ENCODE data around the gene SERPINB5.

DNA sequence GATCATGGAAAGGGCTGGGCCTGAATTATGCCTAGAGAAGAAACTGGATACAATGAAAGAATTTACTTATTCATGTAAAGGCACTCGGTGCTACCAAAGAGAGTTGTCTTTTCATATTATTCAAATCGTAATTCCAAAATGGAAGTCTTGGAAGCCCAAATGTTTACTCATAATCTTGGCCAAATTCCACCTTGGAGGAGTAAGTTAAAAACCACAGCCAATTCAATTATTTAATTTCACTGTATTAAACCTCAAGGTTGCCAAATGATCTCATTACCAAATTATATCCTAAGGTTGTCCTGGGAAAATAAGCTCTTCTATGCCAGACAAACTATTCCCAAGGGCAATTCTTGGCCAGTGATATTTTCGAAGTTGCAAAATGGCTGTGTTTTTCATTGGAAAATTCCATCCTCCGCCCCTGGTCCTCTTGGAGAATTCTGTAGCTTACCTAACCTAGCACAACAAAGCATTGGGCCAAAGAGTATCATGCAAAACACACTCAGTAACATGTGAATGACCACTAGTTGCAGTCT, 43.4 kb upstream of the SERPINB5 start:
- TF ChIP-seq JUN (CRISPR knock-in tag; IDR thresholded peaks at IDR 0.05) (no peak), SIN3A (IDR thresholded peaks at IDR 0.05; ENCODE audit: borderline replicate concordance, low read depth, low read length) (no peak), MAZ (IDR thresholded peaks at IDR 0.05; ENCODE audit: borderline replicate concordance, low read depth, low read length) (no peak), MAZ (CRISPR knock-in tag; IDR thresholded peaks at IDR 0.05; ENCODE audit: low read depth) (no peak), RAD21 (CRISPR knock-in tag; IDR thresholded peaks at IDR 0.05) (no peak), KLF15 (CRISPR knock-in tag; IDR thresholded peaks at IDR 0.05; ENCODE audit: borderline replicate concordance) (no peak), KLF9 (CRISPR knock-in tag; IDR thresholded peaks at IDR 0.05; ENCODE audit: low read depth) (no peak), MED13 (CRISPR knock-in tag; IDR thresholded peaks at IDR 0.05) (no peak), ZBTB3 (CRISPR knock-in tag; IDR thresholded peaks at IDR 0.05; ENCODE audit: borderline replicate concordance, low read depth) (no peak), POLR2A (IDR thresholded peaks at IDR 0.05; ENCODE audit: insufficient read depth in 1 of 2, low read depth in 2 of 2, low read length in 2 of 2) (no peak), EHMT2 (IDR thresholded peaks at IDR 0.05; ENCODE audit: borderline replicate concordance, low read depth, low read length) (no peak)
- TF ChIP-seq, protein P1, sequence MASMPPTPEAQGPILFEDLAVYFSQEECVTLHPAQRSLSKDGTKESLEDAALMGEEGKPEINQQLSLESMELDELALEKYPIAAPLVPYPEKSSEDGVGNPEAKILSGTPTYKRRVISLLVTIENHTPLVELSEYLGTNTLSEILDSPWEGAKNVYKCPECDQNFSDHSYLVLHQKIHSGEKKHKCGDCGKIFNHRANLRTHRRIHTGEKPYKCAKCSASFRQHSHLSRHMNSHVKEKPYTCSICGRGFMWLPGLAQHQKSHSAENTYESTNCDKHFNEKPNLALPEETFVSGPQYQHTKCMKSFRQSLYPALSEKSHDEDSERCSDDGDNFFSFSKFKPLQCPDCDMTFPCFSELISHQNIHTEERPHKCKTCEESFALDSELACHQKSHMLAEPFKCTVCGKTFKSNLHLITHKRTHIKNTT (CRISPR knock-in tag; IDR thresholded peaks at IDR 0.05), result no peak
- TF ChIP-seq, protein P2, sequence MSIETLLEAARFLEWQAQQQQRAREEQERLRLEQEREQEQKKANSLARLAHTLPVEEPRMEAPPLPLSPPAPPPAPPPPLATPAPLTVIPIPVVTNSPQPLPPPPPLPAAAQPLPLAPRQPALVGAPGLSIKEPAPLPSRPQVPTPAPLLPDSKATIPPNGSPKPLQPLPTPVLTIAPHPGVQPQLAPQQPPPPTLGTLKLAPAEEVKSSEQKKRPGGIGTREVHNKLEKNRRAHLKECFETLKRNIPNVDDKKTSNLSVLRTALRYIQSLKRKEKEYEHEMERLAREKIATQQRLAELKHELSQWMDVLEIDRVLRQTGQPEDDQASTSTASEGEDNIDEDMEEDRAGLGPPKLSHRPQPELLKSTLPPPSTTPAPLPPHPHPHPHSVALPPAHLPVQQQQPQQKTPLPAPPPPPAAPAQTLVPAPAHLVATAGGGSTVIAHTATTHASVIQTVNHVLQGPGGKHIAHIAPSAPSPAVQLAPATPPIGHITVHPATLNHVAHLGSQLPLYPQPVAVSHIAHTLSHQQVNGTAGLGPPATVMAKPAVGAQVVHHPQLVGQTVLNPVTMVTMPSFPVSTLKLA (IDR thresholded peaks at IDR 0.05), result no peak
- TF ChIP-seq, protein P3, sequence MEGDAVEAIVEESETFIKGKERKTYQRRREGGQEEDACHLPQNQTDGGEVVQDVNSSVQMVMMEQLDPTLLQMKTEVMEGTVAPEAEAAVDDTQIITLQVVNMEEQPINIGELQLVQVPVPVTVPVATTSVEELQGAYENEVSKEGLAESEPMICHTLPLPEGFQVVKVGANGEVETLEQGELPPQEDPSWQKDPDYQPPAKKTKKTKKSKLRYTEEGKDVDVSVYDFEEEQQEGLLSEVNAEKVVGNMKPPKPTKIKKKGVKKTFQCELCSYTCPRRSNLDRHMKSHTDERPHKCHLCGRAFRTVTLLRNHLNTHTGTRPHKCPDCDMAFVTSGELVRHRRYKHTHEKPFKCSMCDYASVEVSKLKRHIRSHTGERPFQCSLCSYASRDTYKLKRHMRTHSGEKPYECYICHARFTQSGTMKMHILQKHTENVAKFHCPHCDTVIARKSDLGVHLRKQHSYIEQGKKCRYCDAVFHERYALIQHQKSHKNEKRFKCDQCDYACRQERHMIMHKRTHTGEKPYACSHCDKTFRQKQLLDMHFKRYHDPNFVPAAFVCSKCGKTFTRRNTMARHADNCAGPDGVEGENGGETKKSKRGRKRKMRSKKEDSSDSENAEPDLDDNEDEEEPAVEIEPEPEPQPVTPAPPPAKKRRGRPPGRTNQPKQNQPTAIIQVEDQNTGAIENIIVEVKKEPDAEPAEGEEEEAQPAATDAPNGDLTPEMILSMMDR (CRISPR knock-in tag; IDR thresholded peaks at IDR 0.05), result no peak
- TF ChIP-seq, protein P4, sequence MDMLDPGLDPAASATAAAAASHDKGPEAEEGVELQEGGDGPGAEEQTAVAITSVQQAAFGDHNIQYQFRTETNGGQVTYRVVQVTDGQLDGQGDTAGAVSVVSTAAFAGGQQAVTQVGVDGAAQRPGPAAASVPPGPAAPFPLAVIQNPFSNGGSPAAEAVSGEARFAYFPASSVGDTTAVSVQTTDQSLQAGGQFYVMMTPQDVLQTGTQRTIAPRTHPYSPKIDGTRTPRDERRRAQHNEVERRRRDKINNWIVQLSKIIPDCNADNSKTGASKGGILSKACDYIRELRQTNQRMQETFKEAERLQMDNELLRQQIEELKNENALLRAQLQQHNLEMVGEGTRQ (IDR thresholded peaks at IDR 0.05; ENCODE audit: low read depth, low read length), result no peak
- TF ChIP-seq, protein P4 (CRISPR knock-in tag; IDR thresholded peaks at IDR 0.05; ENCODE audit: borderline replicate concordance), result no peak
